NCI-H2196 treated with DMSO at 0.1 percent for 48 hours (cell line): ENCODE data around the gene INSM1.
A peak's percentile ranks its signal among the peaks of the same experiment; 100 is the strongest.

Experiments used
- DNase-seq: peaks from one replicate; lab custom pipeline; 2025; ENCODE audit not compliant: unreplicated experiment; lab: John Stamatoyannopoulos, UW

The INSM1 gene

GRCh38 chr20:20393207-20394120 is 25.6 kb downstream of the INSM1 start:
- DNase-seq = no peak

- DNase-seq = no peak
These were observed 27.2 kb downstream of the INSM1 start for GRCh38 chr20:20395087-20395486.

DNA sequence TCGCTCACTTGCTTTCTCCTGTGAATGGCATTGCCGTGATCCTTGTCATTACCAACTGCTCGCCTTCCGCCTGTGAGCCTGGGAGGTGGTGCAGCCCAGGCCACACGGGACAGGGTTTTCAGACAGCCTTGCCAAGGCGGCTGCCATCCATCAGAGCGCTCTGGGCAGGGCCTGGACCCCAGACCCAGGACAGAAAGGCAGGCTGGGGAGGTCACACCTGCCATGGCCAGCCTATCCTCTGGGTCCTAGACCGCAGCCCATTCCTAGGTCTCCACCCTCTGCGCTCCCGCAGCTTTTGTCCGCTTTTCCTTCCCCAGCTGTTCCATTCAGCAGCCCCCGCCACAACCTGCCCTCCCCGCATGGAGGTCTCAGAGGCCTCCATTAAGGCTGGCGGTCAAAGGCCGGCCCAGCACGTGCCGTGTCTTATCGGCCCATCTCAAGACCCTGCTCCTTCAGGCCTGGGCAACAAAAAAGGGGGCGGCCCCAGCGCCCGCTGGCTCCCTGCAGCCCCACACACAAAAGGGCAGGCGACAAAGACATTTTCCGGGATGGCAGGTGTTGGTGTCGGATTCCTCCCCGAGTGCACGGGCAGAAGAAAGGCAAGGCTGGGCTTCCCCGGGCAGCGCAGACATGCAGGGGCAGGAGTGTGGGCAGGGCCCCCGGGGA is 28.1 kb downstream of the INSM1 start:
- peak; percentile 75 for DNase-seq

DNA sequence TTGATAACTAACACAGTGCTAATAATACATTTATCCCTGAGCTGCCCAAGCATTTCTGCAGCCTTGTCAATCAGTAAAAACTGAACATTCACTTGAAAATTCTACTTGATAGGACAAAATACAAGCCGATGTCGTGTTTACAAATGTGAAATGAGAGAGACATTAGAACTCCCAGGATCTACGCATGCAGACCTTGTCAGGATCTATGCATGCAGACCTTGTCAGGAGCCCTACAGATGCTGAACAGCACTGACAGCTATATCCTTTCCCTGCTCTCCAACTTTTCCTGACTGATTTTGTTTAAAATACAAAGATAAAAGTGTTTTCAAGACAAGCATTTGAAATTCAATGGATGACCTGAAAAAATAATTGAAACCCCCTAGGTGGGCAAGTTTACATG is 28.9 kb downstream of the INSM1 start:
- no peak for DNase-seq

DNA sequence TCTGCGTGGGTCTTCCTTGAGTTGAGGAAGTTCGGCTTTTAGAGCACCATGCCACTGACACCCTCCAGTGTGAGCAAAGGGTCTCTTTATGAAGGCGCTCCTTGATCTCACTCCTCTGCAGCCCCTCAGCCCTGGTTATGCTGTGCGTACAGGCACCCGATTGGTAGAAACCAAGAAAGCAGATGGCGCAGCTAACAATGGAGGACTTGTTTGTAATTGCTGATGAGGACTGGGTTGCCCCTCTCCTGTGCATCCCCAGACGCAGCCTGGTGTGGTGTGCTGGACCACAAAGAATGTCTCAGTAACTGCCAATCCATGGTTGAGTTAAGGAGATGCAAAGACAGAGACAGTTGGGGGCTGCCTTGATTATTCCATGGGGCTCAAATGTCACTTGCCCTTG is 30.2 kb downstream of the INSM1 start:
- DNase-seq = no peak

GRCh38 chr20:20399531-20400500 is 31.9 kb downstream of the INSM1 start:
- no peak for DNase-seq

DNA sequence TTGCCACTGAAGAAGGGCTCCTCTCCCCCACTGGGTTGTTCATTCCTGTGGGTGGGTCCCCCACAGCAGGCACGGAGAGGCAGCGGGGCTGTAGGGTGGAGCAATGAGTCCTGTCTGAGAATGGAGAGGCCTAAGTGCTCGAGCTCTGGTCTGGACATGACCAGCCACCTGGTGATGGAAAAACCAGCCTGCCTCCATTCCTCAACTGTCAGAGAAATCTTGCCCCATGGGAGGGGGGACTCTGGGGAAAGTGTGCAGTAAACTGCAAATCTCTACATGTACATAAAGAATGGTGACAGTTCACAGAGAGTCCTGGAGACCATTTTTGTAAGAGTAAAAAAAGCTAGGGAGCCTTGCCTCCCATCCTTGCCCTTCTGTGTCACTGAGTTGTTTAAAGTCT is 34.1 kb downstream of the INSM1 start:
- no peak for DNase-seq

- no peak for DNase-seq
These were observed 36.7 kb downstream of the INSM1 start for GRCh38 chr20:20404633-20405032.

- no peak for DNase-seq
These were observed 37.7 kb downstream of the INSM1 start for GRCh38 chr20:20405623-20406022.

- no peak for DNase-seq
These were observed 38.4 kb downstream of the INSM1 start for GRCh38 chr20:20406306-20406705.

- DNase-seq = peak; percentile 19
These were observed 40.2 kb downstream of the INSM1 start for GRCh38 chr20:20407891-20408805.

DNA sequence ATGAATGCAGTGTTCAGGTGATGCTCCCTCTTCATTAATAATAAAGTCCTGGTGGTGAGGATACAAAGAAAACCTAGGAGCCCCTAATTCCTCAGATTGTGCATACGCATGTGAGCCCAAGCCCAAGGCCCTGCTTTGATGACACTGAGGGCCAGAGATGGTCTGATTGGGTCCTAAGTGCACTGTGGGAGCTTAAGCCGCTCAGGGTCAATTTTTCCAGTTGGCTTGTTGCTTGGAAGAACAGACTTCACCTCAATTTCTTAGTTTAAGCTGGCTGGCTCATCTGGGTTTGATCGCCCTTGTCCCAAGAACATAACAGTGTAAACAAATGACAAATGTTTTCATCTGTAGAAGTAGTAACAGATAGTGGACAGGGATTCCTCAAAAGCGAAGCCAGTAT is 41.4 kb downstream of the INSM1 start:
- DNase-seq = no peak

DNA sequence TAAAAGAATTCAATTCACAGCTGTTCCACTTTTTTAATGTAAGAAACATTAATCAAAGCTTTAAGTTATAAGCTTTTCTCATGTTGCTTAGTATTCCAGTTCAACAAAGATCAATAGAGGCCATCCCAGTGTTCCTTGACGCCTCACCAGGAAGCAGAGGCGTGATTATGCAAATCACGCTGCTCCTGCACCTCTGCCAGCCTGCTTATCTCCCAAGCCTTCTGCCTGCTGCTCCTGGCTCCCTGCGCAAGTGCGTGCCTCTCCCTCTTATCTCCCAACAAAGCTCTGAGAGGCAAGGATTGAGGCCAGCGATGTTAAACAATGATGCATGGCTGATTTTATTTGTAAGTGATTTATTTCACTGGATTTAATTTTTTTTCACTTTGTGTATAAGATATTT is 42.8 kb downstream of the INSM1 start:
- peak; percentile 75 for DNase-seq

- no peak for DNase-seq
These were observed 43.5 kb downstream of the INSM1 start for GRCh38 chr20:20411402-20411801.

- no peak for DNase-seq
These were observed 43.9 kb downstream of the INSM1 start for GRCh38 chr20:20411836-20412235.

- no peak for DNase-seq
These were observed 44.8 kb downstream of the INSM1 start for GRCh38 chr20:20412750-20413149.

DNA sequence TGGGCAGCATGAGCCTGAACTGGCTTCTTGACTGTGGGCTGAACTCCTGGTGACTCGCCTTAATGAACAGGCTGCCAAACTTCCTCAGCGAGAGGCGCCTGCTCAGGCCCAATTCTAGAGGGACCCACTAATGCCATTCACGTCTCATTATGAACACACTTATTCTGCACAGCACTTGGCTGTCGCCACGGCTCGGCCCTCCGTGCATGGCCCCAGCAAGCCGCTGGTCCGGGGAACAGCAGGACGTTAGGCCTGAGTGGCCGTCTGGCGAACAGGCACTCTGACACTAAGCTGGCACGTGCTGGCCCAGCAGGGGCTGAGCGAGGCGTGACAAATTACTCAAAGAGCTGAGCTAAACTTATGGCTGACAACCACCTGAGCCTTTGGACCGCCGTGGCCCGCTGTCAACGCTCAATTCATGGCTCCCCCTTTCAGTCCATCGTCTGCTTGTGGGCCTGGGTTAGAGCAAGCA is 45.9 kb downstream of the INSM1 start:
- no peak for DNase-seq

- DNase-seq = no peak
These were observed 46.8 kb downstream of the INSM1 start for GRCh38 chr20:20414640-20415220.

GRCh38 chr20:20415321-20415720 is 47.4 kb downstream of the INSM1 start:
- no peak for DNase-seq
